ENCODE results near the gene CSF1.

CSF1 gene

GRCh38 chr1:109930252-109930993, 19.8 kb downstream of the CSF1 start:
- no peaks in the 10 kb centered on the region for H3K79me2 ChIP-seq (ENCODE audit: control insufficient read depth, insufficient read depth, low read length)
- no peak overlapping the region for H4K5ac ChIP-seq (ENCODE audit: low read length)
- no peaks in the 10 kb centered on the region for H3K79me1 ChIP-seq (ENCODE audit: low read length)
- no peak overlapping the region for H3K23ac ChIP-seq (ENCODE audit: low read length)
- DNase-seq = peak; percentile 36
- no peak overlapping the region for H3K4me2 ChIP-seq (ENCODE audit: low read length)
- H4K8ac ChIP-seq (ENCODE audit: low read depth, low read length) = no peak overlapping the region
- no peak overlapping the region for H2BK5ac ChIP-seq (ENCODE audit: low read length)
- no peak overlapping the region for H2BK120ac ChIP-seq (ENCODE audit: low read depth, low read length)
- no peaks in the 10 kb centered on the region for H3K27me3 ChIP-seq (ENCODE audit: insufficient read depth, low read length, poor library complexity)
- H3K4ac ChIP-seq (ENCODE audit: low read depth, low read length) = no peak overlapping the region
- H3K18ac ChIP-seq (ENCODE audit: low read length) = no peak overlapping the region
- H3K56ac ChIP-seq (ENCODE audit: low read length) = peak overlapping the region; percentile 34
- no peaks in the 10 kb centered on the region for H3K4me1 ChIP-seq (ENCODE audit: control insufficient read depth, low read depth, low read length)
- no peak overlapping the region for H3K4me3 ChIP-seq (ENCODE audit: low read length)
- WGBS (ENCODE audit: extremely low coverage, insufficient coverage, low lambda C conversion rate) = no CpG with 5 or more reads among the region's 9 CpGs
- no peak overlapping the region for H3K9ac ChIP-seq (ENCODE audit: low read length)
- H2BK15ac ChIP-seq (replicated peaks; ENCODE audit: low read depth) = no peak overlapping the region
- H3K36me3 ChIP-seq (ENCODE audit: control insufficient read depth, insufficient read depth, low read length) = no peaks in the 10 kb centered on the region
- H2AK5ac ChIP-seq (ENCODE audit: low read length) = no peak overlapping the region
- H3K27ac ChIP-seq (ENCODE audit: low read depth, low read length) = no peak overlapping the region

DNA sequence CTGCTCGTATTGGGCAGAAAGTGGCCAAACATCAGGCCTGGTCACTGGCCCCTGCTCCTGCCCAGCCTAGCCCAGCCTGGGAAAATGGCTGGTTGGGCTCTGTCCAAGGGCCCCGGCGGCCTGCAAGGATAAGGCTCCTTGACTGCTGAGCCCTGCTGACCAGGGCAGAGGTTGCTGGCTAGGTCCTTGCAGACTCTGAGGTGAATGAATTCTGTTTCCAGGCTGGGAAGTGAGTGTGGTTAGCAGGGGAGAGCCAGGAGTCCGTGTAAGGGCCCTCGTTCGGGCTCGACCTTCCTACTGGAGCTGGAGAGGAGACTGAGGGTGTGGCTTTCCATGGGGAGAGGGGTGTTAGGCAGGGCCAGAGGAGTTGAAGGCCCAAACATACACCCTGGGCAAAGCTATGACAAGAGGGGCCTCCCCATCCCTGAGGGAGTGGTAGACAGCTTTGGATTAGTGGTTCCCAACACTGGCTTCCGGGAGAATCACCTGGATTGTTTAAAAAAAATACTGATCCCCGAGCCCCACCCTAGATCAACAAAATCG, 20.6 kb downstream of the CSF1 start:
- no peak overlapping the region for H3K4me2 ChIP-seq (ENCODE audit: low read length)

DNA sequence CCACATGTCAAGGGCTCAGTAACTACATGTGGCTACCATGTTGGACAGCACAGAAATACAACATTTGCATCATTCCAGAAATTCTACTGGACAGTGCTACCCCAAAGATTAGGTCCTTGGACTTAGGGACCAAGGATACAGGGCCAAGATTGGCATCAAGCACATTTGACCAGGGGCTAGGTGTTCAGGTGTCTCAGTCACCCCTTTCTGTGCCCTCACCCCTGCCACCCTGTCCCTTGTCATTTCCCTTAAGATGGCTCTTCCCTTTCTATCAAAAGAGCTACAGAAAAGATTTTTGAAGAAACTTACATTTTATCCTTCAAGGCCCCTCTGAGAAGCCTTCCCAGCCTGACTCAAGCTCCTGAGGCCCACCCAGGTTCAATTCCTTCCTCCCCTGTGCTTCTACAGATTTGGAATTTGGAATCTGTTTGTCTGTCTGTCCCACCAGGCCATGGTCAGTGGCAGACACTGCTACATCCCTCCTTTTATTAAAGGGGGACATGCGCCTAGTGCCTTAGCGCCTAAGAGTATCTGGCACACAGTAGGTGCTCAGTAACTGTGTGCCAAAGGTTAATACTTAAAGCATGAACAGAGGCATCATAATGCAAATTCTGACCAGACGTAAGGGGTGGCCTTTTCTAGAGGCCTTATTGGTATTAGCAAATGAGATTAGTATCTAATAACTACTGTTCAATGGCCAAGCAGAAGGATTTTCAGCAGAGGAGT, 21.4 kb downstream of the CSF1 start:
- Histone ChIP-seq H3K23ac (ENCODE audit: low read length) (no peak overlapping the region), H2BK15ac (replicated peaks; ENCODE audit: low read depth) (no peak overlapping the region), H3K27ac (ENCODE audit: low read depth, low read length) (no peak overlapping the region), H3K18ac (ENCODE audit: low read length) (no peak overlapping the region), H2BK5ac (ENCODE audit: low read length) (no peak overlapping the region), H4K8ac (ENCODE audit: low read depth, low read length) (no peak overlapping the region), H3K27me3 (ENCODE audit: insufficient read depth, low read length, poor library complexity) (no peaks in the 10 kb centered on the region), H3K4me1 (ENCODE audit: control insufficient read depth, low read depth, low read length) (no peaks in the 10 kb centered on the region), H3K36me3 (ENCODE audit: control insufficient read depth, insufficient read depth, low read length) (no peaks in the 10 kb centered on the region), H3K79me2 (ENCODE audit: control insufficient read depth, insufficient read depth, low read length) (no peaks in the 10 kb centered on the region), H3K79me1 (ENCODE audit: low read length) (no peaks in the 10 kb centered on the region), H2AK5ac (ENCODE audit: low read length) (no peak overlapping the region), H3K4me2 (ENCODE audit: low read length) (no peak overlapping the region), H3K9ac (ENCODE audit: low read length) (no peak overlapping the region), H2BK120ac (ENCODE audit: low read depth, low read length) (no peak overlapping the region), H3K4me3 (ENCODE audit: low read length) (no peak overlapping the region), H3K4ac (ENCODE audit: low read depth, low read length) (no peak overlapping the region), H3K56ac (ENCODE audit: low read length) (no peak overlapping the region), H4K5ac (ENCODE audit: low read length) (no peak overlapping the region)
- no peak for DNase-seq
- WGBS (ENCODE audit: extremely low coverage, insufficient coverage, low lambda C conversion rate) = no CpG with 5 or more reads among the region's 3 CpGs

More for the DNA sequence above, 20.6 kb downstream of the CSF1 start:
- Histone ChIP-seq H3K4me3 (ENCODE audit: low read length) (no peak overlapping the region), H3K4ac (ENCODE audit: low read depth, low read length) (no peak overlapping the region), H3K36me3 (ENCODE audit: control insufficient read depth, insufficient read depth, low read length) (no peaks in the 10 kb centered on the region), H2BK120ac (ENCODE audit: low read depth, low read length) (no peak overlapping the region), H3K4me1 (ENCODE audit: control insufficient read depth, low read depth, low read length) (no peaks in the 10 kb centered on the region), H3K9ac (ENCODE audit: low read length) (no peak overlapping the region), H3K79me1 (ENCODE audit: low read length) (no peaks in the 10 kb centered on the region), H3K27me3 (ENCODE audit: insufficient read depth, low read length, poor library complexity) (no peaks in the 10 kb centered on the region), H2AK5ac (ENCODE audit: low read length) (no peak overlapping the region), H4K8ac (ENCODE audit: low read depth, low read length) (no peak overlapping the region), H3K18ac (ENCODE audit: low read length) (peak overlapping the region; percentile 20), H3K56ac (ENCODE audit: low read length) (peak overlapping the region; percentile 71), H3K79me2 (ENCODE audit: control insufficient read depth, insufficient read depth, low read length) (no peaks in the 10 kb centered on the region), H3K23ac (ENCODE audit: low read length) (no peak overlapping the region), H4K5ac (ENCODE audit: low read length) (no peak overlapping the region), H2BK5ac (ENCODE audit: low read length) (no peak overlapping the region), H3K27ac (ENCODE audit: low read depth, low read length) (peak overlapping the region; percentile 10), H2BK15ac (replicated peaks; ENCODE audit: low read depth) (no peak overlapping the region)
- WGBS (ENCODE audit: extremely low coverage, insufficient coverage, low lambda C conversion rate) = no CpG with 5 or more reads among the region's 10 CpGs
- DNase-seq = peak; percentile 97

DNA sequence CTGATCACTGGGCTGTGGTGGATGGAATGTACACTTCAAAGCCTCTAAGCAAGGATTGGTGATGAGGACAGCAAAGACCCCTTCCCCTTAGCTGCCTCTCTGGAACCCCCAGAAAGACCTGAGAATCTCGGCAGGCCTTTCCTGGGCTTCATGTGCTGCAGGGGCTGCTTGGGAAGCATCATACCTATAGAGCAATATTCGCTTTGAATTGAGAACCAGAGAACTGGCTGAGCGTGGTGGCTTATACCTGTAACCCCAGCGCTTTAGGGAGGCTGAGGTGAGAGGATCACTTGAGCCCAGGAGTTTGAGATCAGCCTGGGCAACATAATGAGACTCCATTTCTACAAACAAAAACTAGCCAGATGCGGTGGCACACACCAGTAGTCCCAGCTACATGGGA, 22.0 kb downstream of the CSF1 start:
- Histone ChIP-seq H3K4me2 (ENCODE audit: low read length) (no peak overlapping the region), H3K36me3 (ENCODE audit: control insufficient read depth, insufficient read depth, low read length) (no peaks in the 10 kb centered on the region), H3K27ac (ENCODE audit: low read depth, low read length) (no peak overlapping the region), H2AK5ac (ENCODE audit: low read length) (no peak overlapping the region), H2BK120ac (ENCODE audit: low read depth, low read length) (no peak overlapping the region), H3K18ac (ENCODE audit: low read length) (no peak overlapping the region), H2BK5ac (ENCODE audit: low read length) (no peak overlapping the region), H3K79me2 (ENCODE audit: control insufficient read depth, insufficient read depth, low read length) (no peaks in the 10 kb centered on the region), H4K5ac (ENCODE audit: low read length) (no peak overlapping the region), H3K4ac (ENCODE audit: low read depth, low read length) (no peak overlapping the region), H3K79me1 (ENCODE audit: low read length) (no peaks in the 10 kb centered on the region), H2BK15ac (replicated peaks; ENCODE audit: low read depth) (no peak overlapping the region), H3K23ac (ENCODE audit: low read length) (no peak overlapping the region), H3K9ac (ENCODE audit: low read length) (no peak overlapping the region), H3K4me3 (ENCODE audit: low read length) (no peak overlapping the region), H3K4me1 (ENCODE audit: control insufficient read depth, low read depth, low read length) (no peaks in the 10 kb centered on the region), H3K27me3 (ENCODE audit: insufficient read depth, low read length, poor library complexity) (no peaks in the 10 kb centered on the region), H3K56ac (ENCODE audit: low read length) (no peak overlapping the region), H4K8ac (ENCODE audit: low read depth, low read length) (no peak overlapping the region)
- no CpG with 5 or more reads among the region's 5 CpGs for WGBS (ENCODE audit: extremely low coverage, insufficient coverage, low lambda C conversion rate)
- no peak for DNase-seq

DNA sequence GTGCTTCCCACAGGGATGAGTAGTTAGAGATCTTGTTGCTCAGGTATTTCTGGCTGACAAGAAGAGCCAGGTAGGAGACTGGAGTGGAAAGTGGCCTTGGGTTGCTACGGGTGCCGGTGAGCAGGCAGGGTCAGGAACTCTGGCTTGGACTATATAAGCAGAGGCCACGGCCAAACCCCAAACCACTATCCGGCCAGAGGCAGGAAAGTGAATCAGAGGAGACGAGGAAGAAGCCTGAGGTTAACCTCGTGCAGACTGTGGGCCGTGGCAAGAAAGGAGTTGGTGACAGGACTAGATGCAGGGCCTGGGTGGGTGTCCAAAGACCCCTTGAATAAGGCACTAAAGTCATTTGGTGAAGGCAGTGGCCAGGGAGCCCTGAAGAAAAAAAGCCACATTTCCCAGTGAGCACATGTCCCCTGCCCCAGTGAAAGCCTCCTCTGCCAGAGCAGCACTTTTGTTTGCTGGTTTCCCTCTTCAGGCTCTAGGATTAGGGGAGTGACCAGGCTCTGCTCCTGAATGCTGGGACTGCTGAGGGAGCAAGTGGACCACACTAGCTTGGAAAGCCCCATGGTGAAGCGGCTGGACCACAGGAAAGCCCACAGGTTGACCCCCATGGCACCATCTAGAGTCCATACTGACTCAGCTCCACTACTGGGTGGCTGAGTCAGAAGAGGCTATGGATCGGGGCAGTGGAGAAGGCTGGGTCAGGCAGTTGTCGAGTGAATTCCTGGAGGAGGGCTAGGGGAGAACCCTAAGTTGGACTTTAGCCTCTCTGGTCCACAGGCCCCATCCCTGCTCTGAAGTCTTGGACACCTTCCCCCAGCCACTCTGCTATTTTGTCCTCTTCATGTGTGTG, 23.4 kb downstream of the CSF1 start:
- Histone ChIP-seq H3K4ac (ENCODE audit: low read depth, low read length) (no peak overlapping the region), H3K4me2 (ENCODE audit: low read length) (no peak overlapping the region), H3K18ac (ENCODE audit: low read length) (no peak overlapping the region), H3K79me1 (ENCODE audit: low read length) (no peaks in the 10 kb centered on the region), H4K8ac (ENCODE audit: low read depth, low read length) (no peak overlapping the region), H2AK5ac (ENCODE audit: low read length) (no peak overlapping the region), H3K79me2 (ENCODE audit: control insufficient read depth, insufficient read depth, low read length) (no peaks in the 10 kb centered on the region), H3K27ac (ENCODE audit: low read depth, low read length) (no peak overlapping the region), H2BK120ac (ENCODE audit: low read depth, low read length) (no peak overlapping the region), H3K9ac (ENCODE audit: low read length) (no peak overlapping the region), H3K4me1 (ENCODE audit: control insufficient read depth, low read depth, low read length) (no peaks in the 10 kb centered on the region), H4K5ac (ENCODE audit: low read length) (no peak overlapping the region), H3K23ac (ENCODE audit: low read length) (no peak overlapping the region), H3K56ac (ENCODE audit: low read length) (no peak overlapping the region), H2BK5ac (ENCODE audit: low read length) (no peak overlapping the region), H2BK15ac (replicated peaks; ENCODE audit: low read depth) (no peak overlapping the region), H3K4me3 (ENCODE audit: low read length) (no peak overlapping the region), H3K36me3 (ENCODE audit: control insufficient read depth, insufficient read depth, low read length) (no peaks in the 10 kb centered on the region), H3K27me3 (ENCODE audit: insufficient read depth, low read length, poor library complexity) (no peaks in the 10 kb centered on the region)
- DNase-seq = no peak
- no CpG with 5 or more reads among the region's 10 CpGs for WGBS (ENCODE audit: extremely low coverage, insufficient coverage, low lambda C conversion rate)
